ENCODE results near the gene HFM1. TPM values are rescaled to one million over a fixed set of nuclear protein-coding genes. Genes with fewer than 3 reads are reported as not detected.
"Not testable (repeated sequence)": the region's sequence is repeated elsewhere in the genome, so short reads cannot be mapped to it uniquely, and the experiment has no call there.

HFM1 gene
- total RNA-seq = 56.5 TPM

GRCh38 chr1:91404151-91405012, at the start of gene HFM1:
Gene HFM1 (minus strand): TSS chr1:91404837. CDS start chr1:91401082, 3,755 bp downstream.
- peak; percentile 75 for DNase-seq

GRCh38 chr1:91454136-91454535, 49.5 kb upstream of the HFM1 start:
- DNase-seq = no peak

- no peak for DNase-seq
These were observed 45.6 kb upstream of the HFM1 start for GRCh38 chr1:91450260-91450659.

GRCh38 chr1:91447782-91448181, 43.1 kb upstream of the HFM1 start:
- DNase-seq = not testable (repeated sequence)

GRCh38 chr1:91441980-91442379, 37.3 kb upstream of the HFM1 start:
- not testable (repeated sequence) for DNase-seq

- DNase-seq = no peak
These were observed 36.2 kb upstream of the HFM1 start for GRCh38 chr1:91440847-91441246.

GRCh38 chr1:91439016-91439415, 34.4 kb upstream of the HFM1 start:
- DNase-seq = no peak

- no peak for DNase-seq
These were observed 23.7 kb upstream of the HFM1 start for GRCh38 chr1:91428182-91428798.

- DNase-seq = no peak
These were observed 23.1 kb upstream of the HFM1 start for GRCh38 chr1:91427741-91428140.

- not testable (repeated sequence) for DNase-seq
These were observed 17.9 kb upstream of the HFM1 start for GRCh38 chr1:91422523-91422922.

GRCh38 chr1:91412371-91412770, 7.7 kb upstream of the HFM1 start:
- no peak for DNase-seq

GRCh38 chr1:91406773-91407389, 2.2 kb upstream of the HFM1 start:
- DNase-seq = no peak

- no peak for DNase-seq
These were observed 2.6 kb downstream of the HFM1 start for GRCh38 chr1:91402023-91402422.

- no peak for DNase-seq
These were observed 4.4 kb downstream of the HFM1 start for GRCh38 chr1:91400133-91400725.

- DNase-seq = no peak
These were observed 6.3 kb downstream of the HFM1 start for GRCh38 chr1:91398291-91398690.

- DNase-seq = no peak
These were observed 7.0 kb downstream of the HFM1 start for GRCh38 chr1:91397605-91398004.

- no peak for DNase-seq
These were observed 11.6 kb downstream of the HFM1 start for GRCh38 chr1:91393042-91393441.

GRCh38 chr1:91386109-91386508, 18.5 kb downstream of the HFM1 start:
- no peak for DNase-seq

- DNase-seq = no peak
These were observed 21.2 kb downstream of the HFM1 start for GRCh38 chr1:91383456-91383855.

GRCh38 chr1:91381844-91382243, 22.8 kb downstream of the HFM1 start:
- no peak for DNase-seq

- no peak for DNase-seq
These were observed 30.6 kb downstream of the HFM1 start for GRCh38 chr1:91374086-91374485.

- not testable (repeated sequence) for DNase-seq
These were observed 32.4 kb downstream of the HFM1 start for GRCh38 chr1:91372230-91372629.

GRCh38 chr1:91349524-91349923, 55.1 kb downstream of the HFM1 start:
- DNase-seq = no peak
